Neural crest cell (in vitro differentiated cells): ENCODE measurements around the gene NCAN. TPM values are rescaled to one million over a fixed set of nuclear protein-coding genes. Genes with fewer than 3 reads are reported as not detected.

Experiments used
- DNase-seq: peaks from one replicate; pipeline ENCODE4 v3.0.0; 2021; ENCODE audit warnings: low read depth, mixed read lengths, low spot score
- H3K27ac Mint-ChIP-seq: one replicate; pipeline ENCODE4 v1.8.0; 2021; ENCODE audit warnings: mild to moderate bottlenecking, mixed read lengths; ENCODE audit not compliant: unreplicated experiment
- H3K27me3 Mint-ChIP-seq: 2 replicates; pipeline ENCODE4 v1.8.0; 2021; ENCODE audit warnings: low read depth, mild to moderate bottlenecking, mixed read lengths
- H3K36me3 Mint-ChIP-seq: 2 replicates; pipeline ENCODE4 v1.8.0; 2021; ENCODE audit warnings: low read depth, mild to moderate bottlenecking, mixed read lengths
- H3K4me1 Mint-ChIP-seq: 2 replicates; pipeline ENCODE4 v1.8.0; 2021; ENCODE audit warnings: mixed read lengths
- H3K4me3 Mint-ChIP-seq: one replicate; pipeline ENCODE4 v1.8.0; 2021; ENCODE audit warnings: mild to moderate bottlenecking, mixed read lengths
- H3K9me3 Mint-ChIP-seq: 2 replicates; pipeline ENCODE4 v1.8.0; 2021; ENCODE audit warnings: mixed read lengths
- total RNA-seq: library from RNA; stranded (reverse); gene quantifications from 2 replicates; pipeline ENCODE4 v1.2.1, GENCODE V29; 2021
- TF ChIP-seq, protein P1 (sequence below): fragments of 200-600 bp; sonication (generic); conservative IDR thresholded peaks from 2 replicates; pipeline ENCODE4 v1.5.0; 2021; ENCODE audit warnings: antibody characterized with exemption, mild to moderate bottlenecking

The NCAN gene
- total RNA-seq, 1 donor from 2014 or later, result 12.3 TPM

DNA sequence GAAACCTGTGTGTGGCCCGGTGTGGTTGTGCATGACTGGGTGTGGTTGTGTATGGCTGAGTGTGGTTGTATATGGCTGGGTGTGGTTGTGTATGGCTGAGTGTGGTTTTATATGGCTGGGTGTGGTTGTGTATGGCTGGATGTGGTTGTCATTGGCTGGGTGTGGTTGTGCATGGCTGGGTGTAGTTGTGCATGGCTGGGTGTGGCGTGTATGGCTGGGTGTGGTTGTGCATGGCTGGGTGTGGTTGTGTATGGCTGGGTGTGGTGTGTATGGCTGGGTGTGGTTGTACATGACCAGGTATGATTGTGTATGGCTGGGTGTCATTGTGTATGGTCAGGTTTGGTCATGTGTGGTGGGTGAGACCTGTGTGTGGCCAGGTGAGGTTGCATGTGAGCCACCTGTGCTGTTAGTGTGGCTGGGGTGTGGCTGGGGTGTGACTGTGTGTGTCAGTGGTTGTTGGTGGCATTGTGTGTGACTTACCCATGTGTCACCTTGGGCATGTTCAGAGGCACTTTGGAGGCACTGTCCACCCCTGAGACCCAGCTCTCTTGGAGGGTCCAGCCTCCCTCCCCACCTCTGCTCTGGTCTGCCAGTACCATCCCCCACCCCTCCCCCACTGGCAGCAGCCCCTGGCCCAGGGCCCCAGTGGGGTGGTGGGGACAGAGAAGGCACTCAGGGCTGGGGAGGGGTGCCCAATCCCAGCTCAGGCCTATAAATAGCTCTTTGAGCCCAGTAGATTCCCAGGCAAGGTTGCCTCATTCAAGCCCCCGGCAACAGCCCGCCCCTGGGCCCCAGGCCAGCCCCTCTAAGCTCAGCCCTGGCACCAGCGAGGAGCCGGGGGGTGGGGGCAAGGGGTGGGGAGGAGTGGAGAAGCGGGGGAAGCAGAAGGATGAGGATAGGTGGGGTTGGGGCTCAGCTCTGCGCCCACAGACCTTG lies 3.9 kb upstream of the NCAN start:
- Mint-ChIP-seq H3K9me3 (no peaks in the 10 kb centered on the region), H3K27ac (no peak overlapping the region), H3K27me3 (peaks cover 67% of the 10 kb centered on the region), H3K4me3 (peak overlapping the region; percentile 34), H3K4me1 (peaks cover 13% of the 10 kb centered on the region), H3K36me3 (no peaks in the 10 kb centered on the region)
- no peak for DNase-seq
- TF ChIP-seq, protein P1, sequence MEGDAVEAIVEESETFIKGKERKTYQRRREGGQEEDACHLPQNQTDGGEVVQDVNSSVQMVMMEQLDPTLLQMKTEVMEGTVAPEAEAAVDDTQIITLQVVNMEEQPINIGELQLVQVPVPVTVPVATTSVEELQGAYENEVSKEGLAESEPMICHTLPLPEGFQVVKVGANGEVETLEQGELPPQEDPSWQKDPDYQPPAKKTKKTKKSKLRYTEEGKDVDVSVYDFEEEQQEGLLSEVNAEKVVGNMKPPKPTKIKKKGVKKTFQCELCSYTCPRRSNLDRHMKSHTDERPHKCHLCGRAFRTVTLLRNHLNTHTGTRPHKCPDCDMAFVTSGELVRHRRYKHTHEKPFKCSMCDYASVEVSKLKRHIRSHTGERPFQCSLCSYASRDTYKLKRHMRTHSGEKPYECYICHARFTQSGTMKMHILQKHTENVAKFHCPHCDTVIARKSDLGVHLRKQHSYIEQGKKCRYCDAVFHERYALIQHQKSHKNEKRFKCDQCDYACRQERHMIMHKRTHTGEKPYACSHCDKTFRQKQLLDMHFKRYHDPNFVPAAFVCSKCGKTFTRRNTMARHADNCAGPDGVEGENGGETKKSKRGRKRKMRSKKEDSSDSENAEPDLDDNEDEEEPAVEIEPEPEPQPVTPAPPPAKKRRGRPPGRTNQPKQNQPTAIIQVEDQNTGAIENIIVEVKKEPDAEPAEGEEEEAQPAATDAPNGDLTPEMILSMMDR, result no peak

DNA sequence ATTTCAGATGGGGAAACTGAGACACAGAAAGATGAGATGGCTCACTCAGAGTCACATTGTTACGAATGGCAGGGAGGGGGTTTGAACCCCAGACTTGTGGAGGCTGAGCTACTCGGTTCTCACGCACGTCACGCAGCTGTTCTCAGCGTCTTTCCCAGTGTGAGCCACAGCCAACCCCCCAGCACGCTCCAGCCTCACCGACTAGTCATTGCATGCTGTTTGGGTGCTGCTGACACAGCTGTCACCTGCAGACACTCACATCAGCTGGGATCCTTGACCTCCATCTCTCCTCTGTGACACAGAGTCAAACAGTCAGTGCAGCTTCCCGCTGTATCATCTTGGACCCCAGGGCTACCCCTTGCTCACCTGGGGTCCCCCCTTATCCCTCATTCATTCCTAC lies 2.4 kb upstream of the NCAN start:
- Mint-ChIP-seq H3K9me3 (no peaks in the 10 kb centered on the region), H3K27me3 (peaks cover 75% of the 10 kb centered on the region), H3K27ac (no peak overlapping the region), H3K36me3 (no peaks in the 10 kb centered on the region), H3K4me1 (peaks cover 18% of the 10 kb centered on the region), H3K4me3 (no peak overlapping the region)
- TF ChIP-seq, protein P1, result no peak
- no peak for DNase-seq

DNA sequence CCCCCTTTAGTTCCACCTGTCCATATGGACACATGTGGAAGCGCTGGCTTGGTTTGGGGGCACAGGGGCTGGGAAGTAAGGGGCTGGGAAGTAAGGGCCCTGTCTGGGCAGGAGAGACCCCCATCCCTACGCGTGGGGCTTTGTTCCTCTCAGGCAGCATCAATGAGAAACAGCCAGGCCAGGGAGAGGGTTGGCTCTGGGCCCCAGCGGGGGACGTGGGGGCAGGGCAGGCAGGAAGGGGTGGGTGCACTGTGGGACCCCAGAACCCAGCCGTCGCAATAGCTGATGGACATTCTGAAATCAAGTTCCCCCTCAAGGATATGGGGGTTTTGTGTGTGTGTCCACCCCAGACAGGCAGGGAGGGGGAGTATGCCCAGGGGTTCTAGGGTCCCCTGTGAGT lies 1.2 kb downstream of the NCAN start:
- Mint-ChIP-seq H3K4me3 (no peak overlapping the region), H3K36me3 (no peaks in the 10 kb centered on the region), H3K9me3 (no peaks in the 10 kb centered on the region), H3K27me3 (peaks cover 79% of the 10 kb centered on the region), H3K4me1 (peaks cover 14% of the 10 kb centered on the region), H3K27ac (no peak overlapping the region)
- no peak for DNase-seq
- TF ChIP-seq, protein P1, result no peak

DNA sequence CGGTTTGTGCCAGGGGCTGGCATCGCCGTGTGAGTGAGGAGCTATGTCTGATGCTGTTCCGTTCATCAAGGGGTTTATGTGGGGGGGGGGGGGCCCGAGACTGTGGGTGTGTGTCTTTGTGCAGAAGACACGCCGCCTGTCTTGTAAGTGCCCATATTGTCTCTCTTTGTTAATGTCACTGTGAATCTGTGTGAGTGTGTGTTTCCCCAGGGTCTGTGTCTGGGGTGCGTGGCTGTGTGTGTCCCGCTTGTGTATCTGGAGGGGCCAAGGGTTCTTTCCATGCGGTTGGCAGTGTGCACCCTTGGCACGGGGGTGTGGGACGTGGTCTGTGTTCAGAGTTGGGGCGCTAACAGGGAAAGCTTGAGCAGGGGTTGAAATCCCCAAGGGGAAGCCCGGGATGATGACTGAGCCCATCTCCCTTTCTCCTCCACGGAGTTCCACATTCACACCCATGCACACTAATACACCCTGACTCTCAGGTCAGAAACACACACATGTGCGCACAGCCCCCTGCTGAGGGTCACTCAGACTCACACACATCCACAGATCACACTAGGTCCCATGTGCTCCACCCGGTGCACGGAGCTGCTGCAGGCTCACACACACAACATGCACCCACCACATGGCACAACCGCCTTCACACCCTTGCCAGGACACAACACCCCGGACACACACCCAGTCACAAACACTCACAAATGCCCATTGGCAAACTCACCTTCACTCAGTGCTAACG lies 1.8 kb downstream of the NCAN start:
- TF ChIP-seq, protein P1, result no peak
- no peaks in the 10 kb centered on the region for H3K9me3 Mint-ChIP-seq
- peaks cover 80% of the 10 kb centered on the region for H3K27me3 Mint-ChIP-seq
- no peaks in the 10 kb centered on the region for H3K36me3 Mint-ChIP-seq
- no peak for DNase-seq
- no peak overlapping the region for H3K27ac Mint-ChIP-seq
- H3K4me3 Mint-ChIP-seq, result peak overlapping the region; percentile 40
- peaks cover 14% of the 10 kb centered on the region for H3K4me1 Mint-ChIP-seq

DNA sequence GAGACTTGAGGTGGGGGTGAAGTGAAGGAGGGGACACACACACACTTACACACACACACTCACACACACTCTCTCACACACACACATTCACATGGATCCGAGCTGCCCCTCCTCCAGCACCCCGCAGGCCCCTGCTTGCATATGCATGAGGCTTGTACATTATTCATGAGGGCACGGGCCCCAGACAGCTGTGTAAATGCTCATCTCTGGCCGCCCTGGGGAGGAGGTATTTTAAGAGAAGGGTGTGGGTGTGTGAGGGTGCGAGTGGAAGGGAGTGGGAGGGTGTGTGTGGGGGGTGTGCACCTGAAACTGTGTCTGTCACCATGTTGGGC lies 2.4 kb downstream of the NCAN start:
- DNase-seq, result peak; percentile 27
- no peaks in the 10 kb centered on the region for H3K9me3 Mint-ChIP-seq
- H3K27me3 Mint-ChIP-seq, result peaks cover 82% of the 10 kb centered on the region

More for the DNA sequence above, 2.4 kb downstream of the NCAN start:
- Mint-ChIP-seq H3K4me3 (peak overlapping the region; percentile 40), H3K4me1 (peaks cover 14% of the 10 kb centered on the region), H3K27ac (peak overlapping the region; percentile 1), H3K36me3 (no peaks in the 10 kb centered on the region)
- TF ChIP-seq, protein P1, result no peak
